CD4-positive, alpha-beta T cell treated with Interleukin-15 for 1 hour (primary cell): ENCODE data around the gene PLEKHA5.
"Not testable (repeated sequence)": the region's sequence is repeated elsewhere in the genome, so short reads cannot be mapped to it uniquely, and the experiment has no call there.

Source experiments
- DNase-seq: peaks from one replicate; pipeline ENCODE4 v3.0.0-alpha.2; 2020

Gene PLEKHA5

DNA sequence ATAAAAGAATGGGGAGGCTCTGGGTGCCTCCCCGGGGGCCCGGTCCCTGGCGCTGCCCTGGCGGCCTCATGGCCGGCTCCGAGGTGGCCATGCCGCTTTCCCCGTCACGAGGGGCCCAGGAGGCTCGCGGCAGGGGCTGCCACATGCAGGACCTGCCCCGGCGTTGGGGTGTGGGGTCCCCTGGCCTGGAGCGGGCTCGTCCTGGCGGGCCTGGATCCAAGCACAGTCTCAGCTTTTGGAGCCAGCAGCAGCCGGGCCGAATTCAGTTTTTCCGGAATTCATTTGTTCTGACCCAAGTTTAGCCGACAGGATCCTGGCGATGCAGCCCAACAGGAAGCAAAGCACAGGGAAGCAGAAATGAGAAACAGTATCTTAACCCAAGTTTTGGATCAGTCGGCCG lies 283.3 kb downstream of the PLEKHA5 start:
- DNase-seq = no peak

DNA sequence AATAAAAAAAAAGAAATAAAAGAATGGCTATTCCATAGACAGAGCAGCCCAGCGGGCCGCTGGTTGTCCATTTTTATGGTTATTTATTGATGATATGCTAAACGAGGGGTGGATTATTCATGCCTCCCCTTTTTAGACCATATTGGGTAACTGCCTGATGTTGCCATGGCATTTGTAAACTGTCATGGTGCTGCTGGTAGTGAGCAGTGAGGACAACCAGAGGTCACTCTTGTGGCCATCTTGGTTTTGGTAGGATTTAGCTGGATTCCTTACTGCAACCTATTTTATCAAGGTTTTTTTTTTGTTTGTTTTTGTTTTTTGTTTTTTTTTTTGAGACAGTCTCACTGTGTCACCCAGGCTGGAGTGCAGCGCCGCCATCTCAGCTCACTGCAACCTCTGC lies 284.0 kb downstream of the PLEKHA5 start:
- not testable (repeated sequence) for DNase-seq

DNA sequence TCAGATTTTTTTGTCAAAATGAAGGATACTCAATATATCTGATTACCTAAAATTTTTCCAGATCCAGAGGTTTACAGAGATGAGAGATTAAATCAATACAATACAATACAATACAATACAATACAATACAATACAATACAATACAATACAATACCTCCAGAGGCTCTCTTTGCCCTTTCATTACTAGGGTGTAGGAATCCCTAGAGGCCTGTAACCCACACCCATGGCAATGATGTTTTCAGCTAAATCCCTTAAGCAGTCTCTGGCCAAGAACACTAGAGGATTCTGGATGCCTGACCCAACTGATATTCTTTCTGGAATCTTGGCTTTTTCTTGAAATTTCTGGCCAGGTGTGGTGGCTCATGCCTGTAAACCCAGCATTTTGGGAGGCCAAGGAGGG lies 286.0 kb downstream of the PLEKHA5 start:
- DNase-seq = no peak

DNA sequence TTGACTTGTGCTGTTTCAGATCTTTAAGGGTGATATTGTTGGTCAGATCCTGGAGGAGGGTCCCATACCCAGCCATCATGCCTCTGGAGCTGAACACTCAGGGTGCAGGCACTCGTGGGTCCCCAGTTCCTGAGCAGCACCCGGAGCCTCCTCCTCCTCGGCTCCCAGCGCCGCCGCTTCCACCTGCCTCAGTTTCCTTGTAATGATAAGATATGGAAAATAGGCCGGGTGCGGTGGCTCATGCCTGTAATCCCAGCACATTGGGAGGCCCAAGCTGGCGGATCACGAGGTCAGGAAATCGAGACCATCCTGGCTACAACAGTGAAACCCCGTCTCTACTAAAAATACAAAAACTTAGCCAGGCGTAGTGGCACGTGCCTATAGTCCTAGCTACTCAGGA lies 289.6 kb downstream of the PLEKHA5 start:
- DNase-seq = no peak

DNA sequence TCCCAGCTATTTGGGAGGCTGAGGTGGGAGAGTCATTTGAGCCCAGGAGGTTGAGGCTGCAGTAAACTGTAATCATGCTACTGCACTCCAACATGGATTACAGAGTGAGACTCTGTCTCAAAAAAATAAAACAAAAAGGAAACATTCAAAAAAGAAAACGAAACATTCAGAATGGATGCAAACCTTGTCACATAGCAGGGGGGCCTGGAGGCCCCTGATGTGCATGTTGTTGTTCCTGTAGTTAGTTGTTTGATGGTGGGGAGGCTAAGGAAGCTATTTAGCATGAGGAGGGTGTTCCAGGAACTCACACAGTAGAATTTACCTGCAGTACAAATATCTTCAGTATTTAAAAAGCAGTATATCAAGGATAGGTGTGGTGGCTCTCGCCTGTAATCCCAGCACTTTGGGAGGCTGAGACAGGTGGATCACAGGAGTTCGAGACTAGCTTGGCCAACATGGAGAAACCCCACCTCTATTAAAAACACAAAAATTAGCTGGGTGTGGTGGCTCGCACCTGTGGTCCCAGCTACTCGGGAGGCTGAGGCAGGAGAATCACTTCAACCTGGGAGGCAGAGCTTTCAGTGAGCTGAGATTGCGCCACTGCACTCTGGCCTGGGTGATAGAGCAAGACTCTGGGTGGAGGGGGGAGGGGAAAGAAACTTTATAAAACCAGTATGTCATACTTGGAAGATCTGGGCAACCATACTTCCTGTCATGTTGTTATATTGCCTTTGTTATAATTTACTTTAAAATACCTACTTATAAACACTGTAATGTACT lies 292.2 kb downstream of the PLEKHA5 start:
- DNase-seq = no peak

DNA sequence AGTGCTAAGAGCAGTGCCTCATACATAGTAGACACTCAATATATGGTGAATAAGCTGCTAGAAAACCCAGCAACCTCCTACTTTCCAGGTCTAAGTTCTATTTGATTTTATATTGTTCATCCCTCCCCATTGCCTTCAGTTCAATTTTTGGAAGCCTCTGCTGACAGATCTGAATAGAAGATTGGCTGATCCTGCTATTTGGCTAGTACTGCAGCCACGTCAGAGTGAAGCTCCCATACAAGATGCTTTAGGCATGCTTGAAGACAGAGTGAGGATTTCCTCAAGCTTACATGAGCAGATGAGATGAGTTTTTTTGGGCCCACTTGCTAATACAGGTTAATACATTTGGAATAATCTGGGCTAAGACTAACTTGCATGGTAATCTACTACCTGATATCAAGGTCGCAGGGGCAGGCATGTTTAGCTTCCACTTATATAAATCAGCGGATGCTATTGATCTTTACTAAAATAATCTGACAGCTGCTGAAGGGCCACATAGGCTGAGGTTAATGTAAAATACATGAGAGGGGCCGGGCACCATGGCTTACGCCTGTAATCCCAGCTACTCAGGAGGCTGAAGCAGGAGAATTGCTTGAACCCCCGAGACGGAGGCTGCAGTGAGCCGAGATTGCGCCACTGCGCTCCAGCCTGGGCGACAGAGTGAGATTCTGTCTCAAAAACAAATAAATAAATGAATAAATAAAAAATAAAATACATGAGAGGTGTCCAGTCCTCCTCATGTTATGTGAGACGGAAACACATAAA lies 293.8 kb downstream of the PLEKHA5 start:
- no peak for DNase-seq
